ENCODE data around the gene TMEM106A. TPM values are rescaled to one million over a fixed set of nuclear protein-coding genes. Genes with fewer than 3 reads are reported as not detected.

The TMEM106A gene
- total and polyA plus RNA-seq, 9 of the 15 experiments (the other 6 are each of a cell fraction or from before 2014, with no cell fraction given), result 0.03 to 0.29 (median 0.15) TPM

GRCh38 chr17:43170140-43170765 lies 41.4 kb upstream of the TMEM106A start (continued):
- TF ChIP-seq CHD7 (IDR thresholded peaks at IDR 0.05; ENCODE audit: low read depth, low read length), result no peak
- no peak for TF ChIP-seq GTF2B (IDR thresholded peaks at IDR 0.05; ENCODE audit: extremely low read depth, insufficient read length)
- TF ChIP-seq ZNF79 (CRISPR knock-in tag; IDR thresholded peaks at IDR 0.05; ENCODE audit: low read depth), result no peak
- peak; percentile 28; the same call in 1 of the 2 replicates for TF ChIP-seq TAF7 (tag; IDR thresholded peaks at IDR 0.05)
- TF ChIP-seq SAFB (IDR thresholded peaks at IDR 0.05; ENCODE audit: borderline replicate concordance, low read depth, low read length), result no peak
- no peak for TF ChIP-seq POLR2G (IDR thresholded peaks at IDR 0.05; ENCODE audit: low read depth, low read length)
- TF ChIP-seq RBM22 (IDR thresholded peaks at IDR 0.05; ENCODE audit: low read depth, low read length, poor library complexity, severe bottlenecking), result no peak
- TF ChIP-seq ZNF184 (CRISPR knock-in tag; IDR thresholded peaks at IDR 0.05), result no peak
- TF ChIP-seq ELK3 (CRISPR knock-in tag; IDR thresholded peaks at IDR 0.05), result no peak
- peak; percentile 83 for TF ChIP-seq KHSRP (IDR thresholded peaks at IDR 0.05)
- no peak for TF ChIP-seq KDM4B (IDR thresholded peaks at IDR 0.05; ENCODE audit: borderline replicate concordance in 2 of 2, low read depth in 1 of 2)
- TF ChIP-seq, protein P1, sequence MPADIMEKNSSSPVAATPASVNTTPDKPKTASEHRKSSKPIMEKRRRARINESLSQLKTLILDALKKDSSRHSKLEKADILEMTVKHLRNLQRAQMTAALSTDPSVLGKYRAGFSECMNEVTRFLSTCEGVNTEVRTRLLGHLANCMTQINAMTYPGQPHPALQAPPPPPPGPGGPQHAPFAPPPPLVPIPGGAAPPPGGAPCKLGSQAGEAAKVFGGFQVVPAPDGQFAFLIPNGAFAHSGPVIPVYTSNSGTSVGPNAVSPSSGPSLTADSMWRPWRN (IDR thresholded peaks at IDR 0.05; ENCODE audit: low read depth), result no peak

Data from K562 (cell line).